ENCODE data around the gene SLC9A1. TPM values are rescaled to one million over a fixed set of nuclear protein-coding genes. Genes with fewer than 3 reads are reported as not detected.

Gene SLC9A1
- total RNA-seq, 2 experiments from 2014 or later: 14.8 to 15.3 TPM

DNA sequence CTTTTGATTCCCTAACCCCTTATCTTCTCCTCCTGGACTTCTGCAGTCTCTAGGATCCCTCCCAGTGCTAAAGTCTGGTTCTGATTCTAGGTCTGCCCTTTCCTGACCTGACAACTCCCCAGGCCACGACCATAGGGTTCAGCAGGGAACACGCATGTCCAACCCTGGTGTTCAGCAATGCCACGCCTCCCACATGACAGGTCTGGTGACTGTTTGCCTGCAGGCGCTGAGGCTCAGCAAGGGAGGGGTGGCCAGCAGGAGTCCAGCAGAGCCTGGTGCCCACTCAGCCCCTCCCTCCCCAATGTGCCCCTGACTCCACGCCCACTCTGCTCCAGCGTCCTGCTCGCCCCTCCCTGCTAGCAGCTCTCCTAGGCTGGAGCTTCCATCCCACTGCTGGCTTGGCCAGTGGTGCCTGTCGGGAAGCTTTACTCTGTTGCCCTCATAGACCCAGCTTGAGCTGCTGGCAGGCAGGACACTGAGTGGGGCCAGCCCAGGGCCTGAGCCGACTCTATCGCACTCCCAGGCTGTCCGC lies 17.3 kb downstream of the SLC9A1 start:
- Mint-ChIP-seq H3K4me1 (ENCODE audit: low read depth) (peaks cover 59% of the 10 kb centered on the region), H3K27me3 (no peaks in the 10 kb centered on the region), H3K27ac (peak overlapping the region; percentile 97), H3K9me3 (no peaks in the 10 kb centered on the region), H3K4me3 (peak overlapping the region; percentile 22), H3K36me3 (ENCODE audit: low read depth) (peaks cover 11% of the 10 kb centered on the region)
- intact Hi-C loops (cut with micrococcal nuclease): no loop called here
- ChIA-PET CTCF (interaction anchor here (0.6 to 9.6 kb wide), 8 partner anchors 15 to 157 kb away, joined by 3 to 85 read pairs (median 5); partner anchors contain the start of gene SLC9A1), POLR2A (interaction anchor here (0.9 to 14.2 kb wide), 3 partner anchors 14 to 25 kb away, joined by 3 to 172 read pairs (median 17); partner anchors contain the start of gene SLC9A1)
- ATAC-seq (peak; percentile 37), DNase-seq (no peak)
- TF ChIP-seq, protein P1, sequence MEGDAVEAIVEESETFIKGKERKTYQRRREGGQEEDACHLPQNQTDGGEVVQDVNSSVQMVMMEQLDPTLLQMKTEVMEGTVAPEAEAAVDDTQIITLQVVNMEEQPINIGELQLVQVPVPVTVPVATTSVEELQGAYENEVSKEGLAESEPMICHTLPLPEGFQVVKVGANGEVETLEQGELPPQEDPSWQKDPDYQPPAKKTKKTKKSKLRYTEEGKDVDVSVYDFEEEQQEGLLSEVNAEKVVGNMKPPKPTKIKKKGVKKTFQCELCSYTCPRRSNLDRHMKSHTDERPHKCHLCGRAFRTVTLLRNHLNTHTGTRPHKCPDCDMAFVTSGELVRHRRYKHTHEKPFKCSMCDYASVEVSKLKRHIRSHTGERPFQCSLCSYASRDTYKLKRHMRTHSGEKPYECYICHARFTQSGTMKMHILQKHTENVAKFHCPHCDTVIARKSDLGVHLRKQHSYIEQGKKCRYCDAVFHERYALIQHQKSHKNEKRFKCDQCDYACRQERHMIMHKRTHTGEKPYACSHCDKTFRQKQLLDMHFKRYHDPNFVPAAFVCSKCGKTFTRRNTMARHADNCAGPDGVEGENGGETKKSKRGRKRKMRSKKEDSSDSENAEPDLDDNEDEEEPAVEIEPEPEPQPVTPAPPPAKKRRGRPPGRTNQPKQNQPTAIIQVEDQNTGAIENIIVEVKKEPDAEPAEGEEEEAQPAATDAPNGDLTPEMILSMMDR (IDR thresholded peaks at IDR 0.05): no peak

DNA sequence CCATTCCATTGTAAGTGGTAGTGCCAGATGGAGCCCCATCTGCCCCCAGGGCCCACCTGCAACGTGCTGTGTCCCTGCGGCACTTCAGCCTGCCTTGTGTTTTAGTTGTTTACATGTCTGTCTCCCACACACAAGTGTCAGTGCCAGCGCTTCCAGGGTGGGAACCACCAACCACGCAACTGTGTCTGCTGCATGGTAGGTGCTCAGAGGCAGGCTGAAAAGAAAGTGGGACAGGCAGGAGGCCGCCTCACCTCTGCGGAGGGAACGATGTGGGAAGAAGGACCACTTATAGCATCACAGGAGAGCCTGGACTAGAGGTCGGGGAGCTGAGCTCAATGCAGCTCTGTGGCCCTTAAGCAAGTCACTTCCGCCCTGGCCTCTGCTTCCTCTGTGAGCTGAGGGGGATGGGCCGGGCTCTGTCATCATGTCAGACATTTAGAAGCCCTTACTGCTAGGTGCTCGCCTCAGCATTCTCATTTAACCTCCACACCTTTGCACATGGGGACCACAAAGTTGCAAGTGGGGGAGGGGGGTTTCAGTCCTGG lies 17.9 kb downstream of the SLC9A1 start:
- CTCF ChIA-PET: interaction anchor here (0.7 to 9.6 kb wide), 7 partner anchors 16 to 158 kb away, joined by 3 to 85 read pairs (median 6); partner anchors contain the start of gene SLC9A1
- peaks cover 54% of the 10 kb centered on the region for H3K4me1 Mint-ChIP-seq (ENCODE audit: low read depth)
- no peaks in the 10 kb centered on the region for H3K27me3 Mint-ChIP-seq
- peaks cover 11% of the 10 kb centered on the region for H3K36me3 Mint-ChIP-seq (ENCODE audit: low read depth)
- DNase-seq (peak; percentile 98), ATAC-seq (peak; percentile 97)
- H3K9me3 Mint-ChIP-seq: no peaks in the 10 kb centered on the region
- peak overlapping the region; percentile 97 for H3K27ac Mint-ChIP-seq
- intact Hi-C loops (cut with micrococcal nuclease): no loop called here
- peak overlapping the region; percentile 70 for H3K4me3 Mint-ChIP-seq
- POLR2A ChIA-PET: interaction anchor here (0.9 to 14.2 kb wide), 5 partner anchors 12 to 236 kb away, joined by 3 to 172 read pairs (median 9); partner anchors contain the start of genes GPATCH3 and SLC9A1
- TF ChIP-seq, protein P1 (IDR thresholded peaks at IDR 0.05): no peak

DNA sequence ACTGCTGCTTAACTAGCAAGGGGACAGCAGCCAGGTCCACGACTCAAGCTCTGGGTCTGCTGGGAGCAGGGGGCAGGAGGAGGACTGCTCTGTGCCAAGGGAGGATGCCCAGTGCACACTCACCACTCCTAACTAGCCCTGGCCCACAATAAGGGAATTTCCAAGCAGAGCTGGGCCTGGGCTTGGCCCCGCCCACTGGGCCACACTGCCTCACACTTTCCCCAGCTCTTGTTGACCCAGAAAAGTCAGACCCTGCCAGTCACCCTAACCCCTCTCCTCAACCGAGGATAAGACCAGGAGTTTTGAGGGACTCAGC lies 18.7 kb downstream of the SLC9A1 start:
- intact Hi-C loops (cut with micrococcal nuclease): no loop called here
- no peaks in the 10 kb centered on the region for H3K9me3 Mint-ChIP-seq

DNA sequence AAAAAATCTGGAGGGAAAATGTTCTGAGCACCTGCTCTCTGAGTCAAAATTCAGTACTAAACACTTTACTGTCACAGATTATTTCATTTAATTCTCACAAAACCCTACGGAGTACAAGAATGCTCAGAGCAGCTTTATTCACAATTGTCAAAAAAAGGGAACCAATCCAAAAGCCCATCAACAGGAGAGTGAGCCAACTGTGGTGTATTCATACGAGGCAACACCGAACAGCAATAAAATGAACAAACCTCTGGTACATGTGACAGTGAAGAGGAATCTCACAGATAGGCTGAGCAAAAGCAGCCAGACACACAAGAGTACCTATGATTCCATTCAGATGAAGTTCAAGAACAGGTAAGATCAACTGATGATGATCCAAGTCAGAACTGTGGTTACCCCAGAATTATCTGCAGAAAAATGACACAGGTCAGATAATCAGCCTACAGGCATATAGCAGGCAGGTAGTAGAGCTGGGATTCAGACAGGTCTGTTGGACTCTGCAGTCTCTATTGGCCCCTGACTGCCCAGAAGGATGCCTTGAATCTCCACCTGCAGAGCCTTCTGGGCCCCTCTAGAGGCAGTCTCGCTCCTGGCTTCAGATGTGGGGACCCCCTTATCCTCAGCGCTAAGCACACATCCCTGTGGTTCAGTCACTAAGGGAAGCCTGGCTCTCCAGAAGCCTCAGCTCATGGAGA lies 19.2 kb downstream of the SLC9A1 start:
- ATAC-seq (peak; percentile 25), DNase-seq (no peak)
- intact Hi-C loops (cut with micrococcal nuclease): no loop called here
- Mint-ChIP-seq H3K27me3 (no peaks in the 10 kb centered on the region), H3K4me3 (no peak overlapping the region), H3K9me3 (no peaks in the 10 kb centered on the region), H3K36me3 (ENCODE audit: low read depth) (peaks cover 11% of the 10 kb centered on the region), H3K4me1 (ENCODE audit: low read depth) (peaks cover 46% of the 10 kb centered on the region), H3K27ac (peak overlapping the region; percentile 97)
- CTCF ChIA-PET: interaction anchor here (0.7 to 9.6 kb wide), 11 partner anchors 17 to 165 kb away, joined by 3 to 85 read pairs (median 4); partner anchors contain the start of gene SLC9A1
- TF ChIP-seq, protein P1 (IDR thresholded peaks at IDR 0.05): peak; percentile 37
- POLR2A ChIA-PET: interaction anchor here (0.6 to 14.2 kb wide), 7 partner anchors 11 to 145 kb away, joined by 3 to 172 read pairs (median 4); partner anchors contain the start of gene SLC9A1

More for the DNA sequence above, 18.7 kb downstream of the SLC9A1 start:
- DNase-seq (peak; percentile 58), ATAC-seq (peak; percentile 21)
- Mint-ChIP-seq H3K36me3 (ENCODE audit: low read depth) (peaks cover 11% of the 10 kb centered on the region), H3K4me1 (ENCODE audit: low read depth) (peaks cover 47% of the 10 kb centered on the region), H3K27ac (peak overlapping the region; percentile 97), H3K4me3 (peak overlapping the region; percentile 70), H3K27me3 (no peaks in the 10 kb centered on the region)
- POLR2A ChIA-PET: interaction anchor here (0.6 to 14.2 kb wide), 8 partner anchors 12 to 236 kb away, joined by 3 to 172 read pairs (median 4); partner anchors contain the start of genes GPATCH3 and SLC9A1
- TF ChIP-seq, protein P1 (IDR thresholded peaks at IDR 0.05): no peak
- CTCF ChIA-PET: interaction anchor here (0.7 to 9.6 kb wide), 13 partner anchors 17 to 164 kb away, joined by 3 to 85 read pairs (median 5); partner anchors contain the start of gene SLC9A1
